OCI-LY1 (cell line): Measurements from ENCODE around the gene POTEB3.
"Not testable (repeated sequence)": the region's sequence is repeated elsewhere in the genome, so short reads cannot be mapped to it uniquely, and the experiment has no call there.

Experiments used
- H2AFZ ChIP-seq: fragments of 200-600 bp; sonication (generic), shearing (Covaris generic); 2 replicates; pipeline ENCODE4 v1.6.0; 2014; ENCODE audit warnings: antibody characterized with exemption, mild to moderate bottlenecking, low read length
- H3F3A ChIP-seq: fragments of 200-600 bp; sonication (generic), shearing (Covaris generic); 2 replicates; pipeline ENCODE4 v1.6.0; 2014; ENCODE audit warnings: mild to moderate bottlenecking, antibody characterized with exemption, low read length, moderate library complexity; ENCODE audit not compliant: insufficient read depth
- H3K27ac ChIP-seq: fragments of 200-600 bp; sonication (generic); 2 replicates; pipeline ENCODE4 v1.5.1; 2014; ENCODE audit warnings: low read length, mixed run types, mild to moderate bottlenecking, low read depth; ENCODE audit not compliant: poor library complexity, severe bottlenecking
- H3K27me3 ChIP-seq: fragments of 200-600 bp; sonication (generic); 2 replicates; pipeline ENCODE4 v1.6.0; 2014; ENCODE audit warnings: antibody characterized with exemption, mild to moderate bottlenecking, low read length, moderate library complexity; ENCODE audit not compliant: insufficient read depth
- H3K36me3 ChIP-seq: fragments of 200-600 bp; sonication (generic); 2 replicates; pipeline ENCODE4 v1.6.1; 2014; ENCODE audit warnings: mild to moderate bottlenecking, antibody characterized with exemption, low read length, moderate library complexity, mixed read lengths; ENCODE audit not compliant: insufficient read depth
- H3K4me1 ChIP-seq: fragments of 200-600 bp; sonication (generic); 2 replicates; pipeline ENCODE4 v1.5.1; 2014; ENCODE audit warnings: mild to moderate bottlenecking, low read length, moderate library complexity; ENCODE audit not compliant: insufficient read depth, severe bottlenecking
- H3K4me2 ChIP-seq: fragments of 200-600 bp; sonication (generic), shearing (Covaris generic); 2 replicates; pipeline ENCODE4 v1.6.1; 2014; ENCODE audit warnings: low read length
- H3K4me3 ChIP-seq: fragments of 200-600 bp; sonication (generic); 2 replicates; pipeline ENCODE4 v1.5.1; 2014; ENCODE audit warnings: low read length, low read depth, mild to moderate bottlenecking, mixed read lengths; ENCODE audit not compliant: poor library complexity, severe bottlenecking
- H3K79me2 ChIP-seq: fragments of 200-600 bp; shearing (Covaris generic); 2 replicates; pipeline ENCODE4 v1.6.1; 2016; ENCODE audit warnings: mixed run types, low read length, mixed read lengths; ENCODE audit not compliant: insufficient read depth
- H3K9ac ChIP-seq: fragments of 200-600 bp; sonication (generic), shearing (Covaris generic); 2 replicates; pipeline ENCODE4 v1.6.1; 2014; ENCODE audit warnings: mild to moderate bottlenecking, low read length, mixed read lengths
- H3K9me2 ChIP-seq: fragments of 200-600 bp; sonication (generic), shearing (Covaris generic); 2 replicates; pipeline ENCODE4 v1.6.1; 2014; ENCODE audit warnings: low read depth, mild to moderate bottlenecking, low read length, mixed read lengths
- H3K9me3 ChIP-seq: fragments of 200-600 bp; shearing (Covaris generic); 2 replicates; pipeline ENCODE4 v1.6.1; 2014; ENCODE audit warnings: low read length, mixed read lengths
- H4K20me1 ChIP-seq: fragments of 200-600 bp; sonication (generic), shearing (Covaris generic); 2 replicates; pipeline ENCODE4 v1.6.0; 2016; ENCODE audit warnings: mild to moderate bottlenecking, low read length; ENCODE audit not compliant: insufficient read depth

POTEB3 gene

GRCh38 chr15:21440399-21440798, at the start of gene POTEB3:
POTEB3 (minus strand) TSS chr15:21440499; CDS start chr15:21440011, 488 bp downstream.
- not testable (repeated sequence) for H4K20me1 ChIP-seq, H3K27me3 ChIP-seq, H3K9me3 ChIP-seq, H3F3A ChIP-seq, H2AFZ ChIP-seq, H3K9me2 ChIP-seq, H3K4me1 ChIP-seq, H3K4me3 ChIP-seq, H3K79me2 ChIP-seq, H3K36me3 ChIP-seq, H3K9ac ChIP-seq, H3K27ac ChIP-seq, H3K4me2 ChIP-seq

GRCh38 chr15:21453683-21454082, 13.4 kb upstream of the POTEB3 start:
- H2AFZ ChIP-seq, H3K27me3 ChIP-seq, H3K27ac ChIP-seq, H4K20me1 ChIP-seq, H3F3A ChIP-seq, H3K9me2 ChIP-seq, H3K4me3 ChIP-seq, H3K79me2 ChIP-seq, H3K36me3 ChIP-seq, H3K9me3 ChIP-seq, H3K4me1 ChIP-seq, H3K4me2 ChIP-seq, H3K9ac ChIP-seq: not testable (repeated sequence)

- not testable (repeated sequence) for H4K20me1 ChIP-seq, H3K9ac ChIP-seq, H3K27ac ChIP-seq, H3K4me1 ChIP-seq, H3K79me2 ChIP-seq, H3K4me3 ChIP-seq, H3K9me2 ChIP-seq, H3K4me2 ChIP-seq, H3K27me3 ChIP-seq, H3K9me3 ChIP-seq, H2AFZ ChIP-seq, H3K36me3 ChIP-seq, H3F3A ChIP-seq
Observed at GRCh38 chr15:21451920-21452563, 11.7 kb upstream of the POTEB3 start.

GRCh38 chr15:21451487-21451886, 11.2 kb upstream of the POTEB3 start:
- H3K4me1 ChIP-seq, H3K9me3 ChIP-seq, H3K9me2 ChIP-seq, H3K79me2 ChIP-seq, H3K36me3 ChIP-seq, H3K4me3 ChIP-seq, H3F3A ChIP-seq, H3K4me2 ChIP-seq, H3K27me3 ChIP-seq, H4K20me1 ChIP-seq, H3K9ac ChIP-seq, H2AFZ ChIP-seq, H3K27ac ChIP-seq: not testable (repeated sequence)

- not testable (repeated sequence) for H3K9me2 ChIP-seq, H3K9me3 ChIP-seq, H2AFZ ChIP-seq, H3K27ac ChIP-seq, H3K4me3 ChIP-seq, H3F3A ChIP-seq, H3K4me1 ChIP-seq, H3K27me3 ChIP-seq, H3K4me2 ChIP-seq, H3K36me3 ChIP-seq, H3K79me2 ChIP-seq, H3K9ac ChIP-seq, H4K20me1 ChIP-seq
Observed at GRCh38 chr15:21407366-21407765, 32.9 kb downstream of the POTEB3 start.

GRCh38 chr15:21401531-21401930, 38.8 kb downstream of the POTEB3 start:
- H3K27me3 ChIP-seq, H3K9me2 ChIP-seq, H3K27ac ChIP-seq, H3K9me3 ChIP-seq, H3K79me2 ChIP-seq, H3K36me3 ChIP-seq, H3K4me1 ChIP-seq, H3K4me3 ChIP-seq, H3F3A ChIP-seq, H3K4me2 ChIP-seq, H4K20me1 ChIP-seq, H2AFZ ChIP-seq, H3K9ac ChIP-seq: not testable (repeated sequence)

- H2AFZ ChIP-seq, H3K79me2 ChIP-seq, H3K27me3 ChIP-seq, H3K36me3 ChIP-seq, H3K4me1 ChIP-seq, H3K9me3 ChIP-seq, H3K4me3 ChIP-seq, H3K4me2 ChIP-seq, H3K27ac ChIP-seq, H3F3A ChIP-seq, H3K9ac ChIP-seq, H4K20me1 ChIP-seq, H3K9me2 ChIP-seq: not testable (repeated sequence)
Observed at GRCh38 chr15:21399111-21399510, 41.2 kb downstream of the POTEB3 start.

- not testable (repeated sequence) for H3F3A ChIP-seq, H3K9me3 ChIP-seq
Observed at GRCh38 chr15:21398511-21398910, 41.8 kb downstream of the POTEB3 start.

More at GRCh38 chr15:21398511-21398910, 41.8 kb downstream of the POTEB3 start:
- H3K36me3 ChIP-seq, H4K20me1 ChIP-seq, H3K9me2 ChIP-seq, H3K79me2 ChIP-seq, H3K27ac ChIP-seq, H3K9ac ChIP-seq, H3K4me2 ChIP-seq, H3K4me1 ChIP-seq, H3K27me3 ChIP-seq, H3K4me3 ChIP-seq, H2AFZ ChIP-seq: not testable (repeated sequence)
